Activated CD4-positive, alpha-beta T cell treated with anti-CD3 and anti-CD28 coated beads, Interleukin-2, Interleukin-6, amounts not matched to agents 100 ng/mL and 50 ng/mL, durations not matched to agents 16 hours and 8 hours (primary cell): ENCODE data around the gene SPATA12.

Source experiments
- DNase-seq: peaks from one replicate; pipeline ENCODE4 v3.0.0-alpha.2; 2020

The SPATA12 gene

DNA sequence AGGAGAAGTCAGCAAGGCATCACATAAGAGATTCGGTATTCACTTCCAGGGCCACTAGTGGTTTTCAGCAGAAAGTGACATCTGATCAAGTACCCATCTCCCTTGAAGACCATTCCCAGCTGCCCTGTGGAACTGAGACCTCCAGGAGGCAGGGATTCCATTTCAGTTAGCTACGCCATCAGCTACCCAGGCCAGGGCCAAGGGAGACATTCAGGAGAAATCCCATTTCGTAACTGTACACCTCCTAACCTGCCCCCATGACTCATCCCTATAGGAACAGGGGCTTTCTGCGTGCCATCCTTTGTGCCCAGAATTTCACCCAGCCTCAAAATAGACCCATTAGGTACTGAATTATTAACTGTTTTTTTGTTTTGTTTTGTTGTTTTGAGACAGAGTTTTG, 24.7 kb downstream of the SPATA12 start:
- no peak for DNase-seq

DNA sequence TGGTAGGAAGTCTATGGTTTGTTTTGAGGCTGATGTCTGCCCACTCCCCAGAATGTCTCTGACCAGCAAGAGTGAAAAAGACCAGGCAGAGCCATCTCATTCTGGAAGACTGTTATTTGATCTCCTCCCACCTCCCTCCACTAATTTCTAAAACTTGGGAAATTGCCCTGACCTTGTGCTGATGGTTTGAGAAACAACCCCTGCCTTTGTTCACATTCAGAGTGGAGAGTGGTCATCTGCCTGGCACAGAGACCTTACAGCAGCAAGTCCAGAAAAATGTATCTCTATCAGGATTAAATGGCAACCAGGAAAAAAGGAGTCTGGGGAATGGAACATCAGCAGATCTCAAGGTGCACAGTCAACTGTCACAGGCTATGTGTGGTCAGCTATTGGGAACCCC, 25.7 kb downstream of the SPATA12 start:
- DNase-seq, result no peak

DNA sequence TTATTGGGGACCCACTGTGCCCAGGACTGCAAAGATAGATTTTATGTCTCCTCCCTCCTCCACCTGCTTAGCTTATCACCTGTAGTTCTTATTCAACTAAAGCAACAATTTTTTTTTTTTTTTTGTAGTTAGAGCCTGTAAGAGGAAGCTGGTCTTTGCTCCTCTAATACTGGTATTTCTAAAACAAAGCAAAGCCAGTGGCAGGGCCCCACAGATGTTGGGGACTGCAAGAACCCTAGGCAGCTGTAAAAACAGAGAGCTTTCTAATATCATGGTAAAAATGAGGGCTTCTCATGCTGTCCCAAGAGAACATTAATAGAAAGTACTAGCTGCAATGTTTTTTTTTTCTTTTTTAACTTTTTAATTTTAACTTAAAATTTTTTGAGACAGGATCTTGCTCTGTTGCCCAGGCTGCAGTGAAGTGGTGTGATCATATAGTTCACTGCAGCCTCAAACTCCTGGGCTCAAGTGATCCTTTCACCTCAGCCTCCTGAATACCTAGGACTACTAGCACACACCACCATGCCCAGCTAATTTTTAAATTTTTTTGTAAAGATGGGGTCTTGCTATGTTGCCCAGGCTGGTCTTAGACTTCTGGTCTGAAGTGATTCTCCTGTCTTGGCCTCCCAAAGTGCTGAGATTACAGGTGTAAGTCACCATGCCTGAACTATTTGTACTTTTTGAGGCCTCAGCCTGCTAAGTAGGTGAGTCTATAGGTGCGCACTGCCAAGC, 27.1 kb downstream of the SPATA12 start:
- no peak for DNase-seq

DNA sequence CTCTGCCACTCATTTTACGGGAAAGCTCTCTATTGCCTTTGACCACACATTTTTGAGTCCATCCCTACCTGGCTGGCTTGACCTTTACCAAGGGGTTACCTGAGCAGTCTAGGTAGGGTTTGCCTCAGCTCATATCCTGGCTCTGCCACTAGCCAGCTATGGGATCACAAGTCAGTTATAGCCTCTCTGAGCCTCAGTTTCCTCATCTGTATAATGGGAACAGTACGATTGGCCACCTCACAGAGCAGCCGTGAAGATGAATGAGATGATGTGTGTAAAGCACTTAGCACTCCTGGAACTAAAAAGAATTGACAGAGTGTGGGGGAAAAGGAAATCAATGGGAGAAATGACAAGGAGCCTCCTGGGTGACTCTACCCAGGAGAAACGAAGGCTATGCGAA, 28.0 kb downstream of the SPATA12 start:
- no peak for DNase-seq

DNA sequence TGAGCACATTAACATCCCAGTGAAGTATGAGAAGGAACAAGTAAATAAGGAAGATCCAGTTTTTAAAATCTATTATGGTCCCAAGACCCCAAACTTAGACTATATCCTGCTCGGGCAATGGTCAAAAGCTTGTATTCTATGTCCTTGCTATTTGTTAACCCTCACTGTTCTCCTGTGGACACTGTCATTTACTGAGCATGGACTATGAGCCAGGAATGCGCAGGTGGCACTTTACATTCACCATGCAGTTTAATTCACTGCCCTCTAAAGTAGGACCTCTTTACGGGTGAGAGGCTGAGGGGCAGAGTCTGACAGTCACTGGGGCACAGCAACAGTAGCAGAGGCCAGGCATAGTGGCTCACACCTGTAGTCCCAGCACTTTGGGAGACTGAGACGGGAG, 28.6 kb downstream of the SPATA12 start:
- DNase-seq, result no peak

DNA sequence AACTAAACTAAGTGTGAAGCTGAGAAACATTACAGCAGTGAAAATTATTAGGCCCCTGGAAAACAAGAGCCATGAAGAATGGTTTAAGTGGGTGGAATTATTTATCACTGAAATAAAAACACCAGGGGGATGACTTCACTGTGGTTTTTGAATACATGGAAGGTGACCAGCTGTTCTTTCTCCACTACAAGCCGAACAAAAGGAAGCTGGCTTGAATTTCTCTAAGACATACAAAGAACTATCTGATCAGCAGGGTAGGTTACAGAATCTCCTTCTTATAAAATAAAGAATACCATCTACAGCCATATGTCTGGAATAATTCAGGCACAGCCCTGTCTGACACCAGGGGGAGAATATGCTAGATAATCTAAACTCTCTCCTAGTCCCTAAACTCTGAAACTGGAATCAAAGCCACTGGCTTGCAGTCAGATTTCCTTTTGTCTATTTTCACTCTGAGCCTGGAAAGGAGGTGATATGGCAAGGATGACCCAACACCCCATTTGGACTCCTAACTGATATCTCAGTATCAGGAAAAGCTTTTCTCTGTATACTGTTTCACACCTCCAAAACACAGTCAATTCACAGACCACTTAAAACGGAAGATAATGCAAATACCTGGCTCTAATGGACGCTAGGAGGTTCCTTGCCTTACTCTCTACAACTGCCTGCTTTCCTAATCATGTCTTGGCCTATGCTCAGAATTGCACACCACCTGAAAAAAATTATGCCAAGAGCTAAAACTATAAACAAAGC, 31.2 kb downstream of the SPATA12 start:
- DNase-seq, result no peak

DNA sequence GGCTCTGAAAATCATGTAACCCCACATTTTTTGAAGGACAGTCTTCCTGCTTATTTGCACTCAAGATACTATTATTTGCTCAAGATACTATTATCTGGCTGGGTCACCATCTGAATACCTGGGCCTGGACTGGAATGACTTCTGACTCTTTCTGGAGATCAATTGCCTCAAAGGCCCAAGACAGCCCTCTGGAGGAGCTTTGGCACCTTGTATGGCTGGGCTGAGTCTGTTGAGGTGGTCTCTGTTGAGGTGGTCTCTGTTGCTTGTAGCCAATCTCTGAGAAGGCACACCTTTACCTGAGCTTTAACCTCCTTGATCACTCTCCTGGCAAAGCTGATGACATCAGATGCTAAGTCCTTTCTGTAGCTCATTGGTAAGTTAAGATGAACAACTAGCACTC, 33.0 kb downstream of the SPATA12 start:
- DNase-seq, result no peak

DNA sequence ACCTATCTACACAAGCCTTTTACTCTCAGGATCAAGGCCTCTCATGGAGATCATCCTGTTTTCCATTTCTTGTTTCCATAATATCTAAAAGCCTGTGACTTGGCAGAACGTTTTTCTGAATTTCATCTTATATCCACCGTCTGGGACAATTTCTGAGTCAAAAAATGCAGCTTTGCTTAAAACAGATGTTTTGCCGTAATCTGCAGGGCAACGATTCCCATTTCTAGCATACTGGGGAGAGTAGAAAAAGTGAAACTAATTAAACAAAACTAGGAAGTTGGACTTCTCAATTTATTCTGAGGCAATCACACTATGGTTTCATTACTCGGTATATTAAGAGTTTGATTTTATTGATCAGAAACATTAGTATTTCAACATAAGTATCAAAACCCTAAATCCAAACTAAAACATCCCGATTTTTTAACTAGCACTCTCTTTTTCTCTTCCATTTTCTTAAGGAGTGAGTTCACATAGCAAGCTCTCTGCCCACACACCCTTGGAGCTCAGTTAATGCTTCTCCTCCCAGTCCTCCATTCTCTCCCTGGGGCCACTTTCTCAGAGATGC, 33.6 kb downstream of the SPATA12 start:
- DNase-seq, result no peak

DNA sequence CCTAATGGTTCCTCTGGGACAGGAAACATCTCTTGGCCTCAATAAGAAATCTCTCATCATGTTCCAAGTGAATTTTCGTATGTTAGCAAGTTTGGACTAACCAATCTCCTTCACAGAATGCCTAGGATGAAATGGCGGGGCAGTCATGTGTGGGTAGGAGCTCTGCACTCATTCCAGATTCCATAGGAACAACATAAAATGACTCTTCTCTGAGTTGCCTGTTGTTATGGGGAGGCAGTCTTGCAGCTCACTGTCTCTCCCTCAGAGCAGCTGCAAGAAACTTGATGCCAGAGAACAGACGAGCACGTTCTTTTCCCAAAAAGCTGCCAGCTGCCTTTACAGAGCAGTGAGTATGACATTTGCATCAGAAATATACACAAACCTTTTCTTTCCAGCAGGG, 34.1 kb downstream of the SPATA12 start:
- no peak for DNase-seq

DNA sequence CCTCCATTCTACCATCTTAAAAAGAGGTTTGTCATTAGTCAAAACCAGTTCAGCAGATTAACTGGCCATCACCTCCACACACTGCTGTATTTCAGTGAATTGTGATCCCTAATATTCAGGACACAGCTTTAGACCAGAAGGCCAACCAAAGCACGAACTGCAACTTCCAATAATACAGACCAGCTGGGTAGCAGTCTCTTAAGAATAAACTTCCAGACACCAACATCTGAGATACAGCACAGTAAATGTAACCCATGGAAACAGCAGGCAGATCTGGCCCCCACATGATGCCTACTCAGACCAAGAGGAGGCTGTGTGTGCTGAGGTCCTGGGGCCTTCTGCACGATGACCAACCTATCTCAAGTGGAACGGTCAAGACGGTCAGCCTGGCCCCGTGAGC, 34.9 kb downstream of the SPATA12 start:
- no peak for DNase-seq

DNA sequence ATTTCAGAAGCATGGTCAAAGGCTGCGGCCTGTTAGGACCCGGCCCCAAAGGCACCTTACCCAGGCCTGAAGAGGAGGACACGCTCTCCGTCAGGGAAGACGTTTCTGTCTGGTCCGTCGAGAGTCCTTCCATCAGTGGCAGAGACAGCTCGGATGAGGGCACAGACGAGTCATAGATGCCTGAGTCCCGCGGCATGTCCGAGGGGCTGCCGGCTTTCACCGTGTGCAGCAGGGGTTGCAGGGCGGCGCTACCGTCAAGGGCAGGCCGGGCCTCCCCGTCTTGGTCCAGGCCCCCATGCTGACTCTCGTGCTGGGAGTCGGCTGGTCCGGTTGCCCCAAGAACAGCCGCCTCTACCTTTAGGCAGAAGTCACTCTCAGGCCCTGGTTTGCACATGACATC, 37.1 kb downstream of the SPATA12 start:
- no peak for DNase-seq

DNA sequence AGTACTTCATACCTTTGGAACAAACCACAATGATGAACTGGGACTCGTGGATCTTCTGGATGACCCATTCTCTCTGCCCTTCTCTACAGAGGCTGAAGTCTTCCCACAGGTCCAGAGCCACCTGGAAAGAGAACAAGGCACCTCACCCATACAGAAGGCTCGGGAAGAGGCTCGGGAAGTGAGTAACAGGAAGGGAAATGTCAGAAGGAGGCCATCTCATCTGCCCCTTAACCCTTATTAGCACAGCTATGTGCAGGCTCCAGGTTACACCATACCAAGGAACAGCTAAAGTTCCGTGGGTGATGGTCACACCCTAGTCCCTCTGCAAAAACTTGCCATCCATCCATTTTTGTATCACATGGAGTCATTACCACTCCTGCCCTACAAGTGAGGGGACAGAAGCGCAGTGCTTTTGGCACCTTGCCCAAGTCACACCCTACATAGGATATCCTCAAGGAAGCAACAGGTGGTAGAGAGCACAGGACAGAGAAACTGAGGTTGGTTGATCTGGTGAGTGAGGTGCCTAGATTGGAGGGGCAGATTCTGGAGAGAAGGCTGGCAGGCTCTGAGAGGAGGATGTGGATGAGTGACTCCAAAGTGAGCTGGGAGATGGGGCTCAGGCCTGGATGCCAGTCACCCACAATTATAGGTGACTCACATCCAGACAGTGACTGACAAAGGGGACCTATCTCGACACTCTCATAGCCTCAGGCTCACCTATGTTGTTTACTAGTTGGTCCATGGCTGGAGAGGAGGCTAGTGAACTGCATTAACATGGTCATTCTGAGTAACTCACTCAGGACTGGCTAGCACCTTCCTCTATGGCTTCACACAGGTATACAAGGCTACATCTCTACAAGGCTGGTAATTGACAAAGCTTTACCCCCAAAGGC, 38.2 kb downstream of the SPATA12 start:
- no peak for DNase-seq

DNA sequence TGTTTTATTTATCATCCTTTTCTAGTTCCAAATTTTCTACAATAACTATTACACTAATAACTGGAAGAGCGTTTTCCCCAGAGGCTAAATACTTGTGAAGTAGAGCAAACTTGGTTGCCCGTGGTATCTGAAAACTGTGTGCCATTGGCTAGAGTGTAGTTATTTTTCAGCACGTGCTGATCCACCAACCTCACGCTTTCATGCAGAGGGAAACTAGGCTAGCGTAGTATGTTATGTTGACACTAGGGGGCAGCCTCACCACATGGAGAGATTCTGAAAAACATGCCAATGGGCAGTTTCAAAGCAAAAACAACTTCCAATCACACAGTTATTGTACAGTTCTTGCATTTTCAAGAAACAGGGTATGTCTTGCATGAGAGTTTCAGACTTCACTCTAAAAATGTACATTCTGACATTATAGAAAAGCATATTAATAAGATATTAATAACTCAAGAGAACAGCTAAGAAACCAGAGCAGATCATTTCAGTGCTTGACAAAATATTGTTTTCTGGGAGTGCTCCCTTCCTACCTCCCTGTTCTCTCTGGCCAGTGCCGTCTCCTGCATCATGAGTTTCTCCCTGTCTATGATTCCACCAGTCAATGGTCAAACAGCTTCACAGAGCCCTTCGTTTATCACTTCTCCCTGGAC, 39.7 kb downstream of the SPATA12 start:
- peak; percentile 79 for DNase-seq

DNA sequence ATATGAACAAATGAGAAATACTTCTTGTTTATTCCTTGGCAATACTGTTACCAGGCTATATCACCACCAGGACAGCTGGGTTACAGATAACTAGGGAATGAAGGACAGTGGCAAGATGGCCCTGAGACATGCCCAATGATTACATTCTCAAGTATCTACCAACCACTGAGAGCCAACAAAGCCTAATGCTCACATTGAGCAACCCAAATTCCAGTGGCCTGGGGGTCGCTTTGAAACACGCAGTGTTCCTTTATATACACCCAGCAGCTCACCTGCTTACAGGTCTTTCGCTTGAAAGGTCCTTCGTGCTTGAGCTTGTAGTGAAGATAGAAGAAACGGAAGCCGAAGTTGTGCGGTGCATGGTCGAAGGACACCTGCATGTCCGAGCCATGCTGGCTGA, 45.1 kb downstream of the SPATA12 start:
- DNase-seq, result no peak

DNA sequence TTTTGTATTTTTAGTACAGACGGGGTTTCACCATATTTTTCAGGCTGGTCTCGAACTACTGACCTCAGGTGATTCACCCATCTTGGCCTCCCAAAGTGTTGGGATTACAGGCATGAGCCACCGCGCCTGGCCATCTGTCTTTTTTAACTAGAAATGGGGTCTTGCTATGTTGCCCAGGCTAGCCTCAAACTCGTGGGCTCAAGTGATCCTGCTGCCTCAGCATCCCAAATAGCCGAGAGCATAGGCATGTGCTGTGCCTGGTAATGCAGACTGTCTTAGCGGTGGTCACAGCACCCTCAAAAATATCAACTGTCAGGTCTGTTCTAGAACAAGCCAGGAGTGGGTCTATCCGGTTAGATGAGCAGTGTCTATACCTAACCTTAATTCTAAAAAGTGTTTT, 48.2 kb downstream of the SPATA12 start:
- no peak for DNase-seq

DNA sequence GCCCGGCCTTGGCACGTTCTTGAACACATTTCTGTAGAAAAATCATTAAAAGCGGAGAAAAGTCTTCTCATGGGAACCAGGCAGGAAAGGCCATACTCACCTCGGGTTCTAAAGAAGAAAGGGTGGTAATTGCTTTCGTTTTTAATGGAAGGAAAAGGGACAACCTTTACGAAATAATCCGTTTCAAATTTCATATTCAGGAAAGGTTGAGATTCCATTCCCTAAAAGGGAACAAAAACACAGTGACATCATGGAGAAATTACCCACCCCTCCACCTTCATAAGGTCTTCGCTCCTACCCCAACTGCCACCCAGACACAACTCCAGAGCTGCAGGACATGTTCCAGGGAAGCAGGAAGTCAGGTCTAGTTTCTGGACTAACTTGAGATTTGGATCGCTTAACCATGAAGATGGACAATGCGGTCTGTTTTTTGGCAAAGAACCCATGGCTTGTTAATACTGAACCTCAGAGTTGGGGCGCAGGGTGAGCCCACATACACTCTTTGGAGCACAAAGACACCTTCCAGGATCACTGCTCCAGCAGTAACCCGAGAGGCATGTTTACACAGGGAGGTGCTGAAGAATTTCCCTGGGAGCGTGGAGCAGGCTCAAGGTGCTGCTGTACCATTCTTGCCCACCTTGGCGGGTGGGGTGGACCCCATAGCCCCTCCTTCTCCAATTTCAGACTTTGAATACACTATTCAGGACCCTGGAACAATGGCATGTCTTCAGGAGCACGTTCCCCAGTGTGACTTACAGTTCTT, 49.2 kb downstream of the SPATA12 start:
- no peak for DNase-seq

DNA sequence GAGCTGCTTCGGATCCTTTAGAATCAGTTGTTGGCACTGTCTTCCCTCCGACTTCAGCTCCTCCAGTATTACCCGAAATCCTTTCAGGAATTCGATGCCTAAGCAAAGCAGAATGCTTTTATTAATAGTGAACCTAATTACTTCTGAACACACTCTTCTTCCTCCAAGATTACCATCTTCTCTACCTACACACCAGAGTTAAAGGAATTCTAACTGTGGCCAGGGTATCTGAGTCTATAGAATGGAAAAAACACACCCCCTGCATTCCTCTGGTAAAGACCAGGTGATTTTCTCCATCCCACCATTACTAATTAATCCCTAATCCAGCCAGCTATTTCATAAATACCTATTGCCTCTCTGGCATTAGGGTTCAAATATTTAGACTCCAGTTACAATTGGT, 49.8 kb downstream of the SPATA12 start:
- no peak for DNase-seq

DNA sequence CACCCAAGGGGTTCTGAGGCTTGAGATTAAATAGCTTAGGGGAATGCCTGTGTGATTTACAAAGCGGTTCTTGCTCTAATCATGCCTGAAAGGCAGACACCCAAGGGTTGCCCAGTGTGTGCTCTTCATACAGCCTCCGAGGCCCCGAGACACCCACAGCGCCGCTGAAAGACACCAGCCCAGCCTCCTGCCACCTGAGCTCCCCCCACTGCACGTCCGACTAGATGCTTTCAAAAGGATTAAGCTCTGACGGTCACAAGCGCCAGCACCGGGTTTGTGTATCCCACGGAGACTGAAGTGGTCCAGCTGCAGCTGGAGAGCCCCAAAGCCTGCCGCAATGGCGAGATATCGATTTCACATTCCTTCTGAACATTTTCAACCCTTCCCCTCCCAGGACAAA, 50.3 kb downstream of the SPATA12 start:
- DNase-seq, result no peak

DNA sequence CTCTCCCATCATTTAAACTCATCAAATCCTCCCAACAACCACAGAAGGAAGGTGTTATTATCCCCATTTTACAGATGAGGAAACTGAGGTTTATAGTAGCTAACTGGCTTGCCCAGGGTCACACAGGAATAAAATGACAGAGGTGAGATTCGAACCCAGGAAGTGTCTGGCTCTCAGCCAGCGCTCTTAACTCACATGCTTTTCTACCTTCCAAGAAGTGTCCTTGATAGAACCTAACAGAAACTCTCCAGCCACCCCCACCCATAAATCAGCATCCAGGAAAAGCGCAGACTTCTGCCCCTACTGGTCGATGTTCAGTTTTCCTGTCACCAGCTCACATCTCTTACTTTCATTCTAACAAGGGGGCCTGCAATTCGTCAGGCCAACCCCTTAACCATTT, 51.7 kb downstream of the SPATA12 start:
- peak; percentile 7 for DNase-seq

DNA sequence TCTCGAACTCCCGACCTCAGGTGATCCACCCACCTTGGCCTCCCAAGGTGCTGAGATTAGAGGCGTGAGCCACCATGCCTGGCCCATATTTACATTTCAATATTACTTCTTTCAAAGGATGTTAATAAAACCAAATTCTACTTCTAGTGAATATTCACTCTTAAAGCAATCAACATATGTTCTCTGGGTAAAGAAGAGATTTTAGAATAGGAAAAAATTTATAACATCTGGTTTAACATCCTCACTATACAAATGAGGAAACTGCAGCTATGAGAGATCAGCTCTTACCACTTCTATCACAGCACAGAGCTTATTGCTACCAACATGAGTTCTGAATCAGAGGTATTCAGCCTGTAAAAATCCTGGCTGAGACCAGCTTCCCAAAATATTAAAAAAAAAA, 56.0 kb downstream of the SPATA12 start:
- DNase-seq, result no peak

DNA sequence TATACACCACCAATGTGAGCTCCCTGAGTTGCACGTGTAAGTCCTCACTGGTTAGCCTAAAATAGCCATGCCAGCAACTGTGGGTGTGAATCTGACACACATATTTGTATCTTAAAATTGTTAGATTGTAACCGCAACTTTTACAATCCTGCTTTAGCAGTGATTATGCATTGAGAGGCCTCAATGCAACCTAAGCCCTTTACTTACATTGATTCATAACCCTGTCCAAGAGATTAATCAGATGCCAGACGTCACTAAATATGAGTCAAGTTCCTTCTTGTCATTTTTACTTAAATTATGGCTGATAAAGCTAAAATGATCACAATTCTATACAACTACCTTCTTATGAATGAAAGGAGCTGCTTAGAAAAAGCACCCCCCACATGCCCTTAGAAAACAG, 57.8 kb downstream of the SPATA12 start:
- no peak for DNase-seq

DNA sequence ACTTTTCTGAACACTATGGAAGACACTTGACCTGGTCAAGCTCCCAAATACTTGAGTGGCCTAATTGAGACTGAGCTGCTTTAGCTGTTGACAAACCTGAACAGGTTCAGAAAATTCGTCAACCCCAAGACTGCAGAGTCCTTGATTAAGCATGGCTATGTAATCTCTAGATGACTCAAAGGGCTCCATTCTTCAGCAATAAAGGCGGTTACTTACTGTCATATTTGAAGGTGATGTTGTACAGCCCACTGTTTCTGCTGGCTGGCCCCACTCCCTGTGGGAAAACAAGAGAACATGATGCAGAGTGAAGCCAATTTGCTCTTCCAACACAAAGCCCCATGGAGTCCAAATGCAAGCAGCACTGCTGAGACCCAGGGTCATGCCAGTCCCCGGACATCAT, 59.6 kb downstream of the SPATA12 start:
- no peak for DNase-seq
